ENCODE results near the gene LAGE3. TPM values are rescaled to one million over a fixed set of nuclear protein-coding genes. Genes with fewer than 3 reads are reported as not detected.

The LAGE3 gene
- 18.0 TPM for total RNA-seq
- long read RNA-seq, transcript LAGE3-201 (3 exons, 949 nt), result major isoform, 26 of 30 reads
- long read RNA-seq, partial matches to known transcripts, result 1 of 30 reads
- long read RNA-seq, other reads (novel, unspliced or antisense), result 3 of 30 reads

- Histone ChIP-seq H3K27me3 (ENCODE audit: low read depth) (no peaks in the 10 kb centered on the region), H3K4me3 (peak within 1 kb of the TSS; percentile 67), H3K36me3 (no peaks in the 10 kb centered on the region), H3K4me1 (peaks cover 11% of the 10 kb centered on the region), H3K27ac (replicated peaks) (peak within 1 kb of the TSS; percentile 91), H3K9me3 (replicated peaks) (no peaks in the 10 kb centered on the region)
- intact Hi-C loops (cut with micrococcal nuclease), result no loop called here
- DNase-seq, result peak; percentile 92
- TF ChIP-seq CTCF (IDR thresholded peaks at IDR 0.05; ENCODE audit: borderline replicate concordance), result no peak
Measured at GRCh38 chrX:154478728-154479622, at the start of gene LAGE3. Gene LAGE3 (minus strand): TSS chrX:154479281. CDS start chrX:154478915, 366 bp downstream.

GRCh38 chrX:154526901-154527675 lies 48.0 kb upstream of the LAGE3 start:
- intact Hi-C loops (cut with micrococcal nuclease), result no loop called here
- DNase-seq, result peak; percentile 78
- peak overlapping the region; percentile 87 for H3K27ac ChIP-seq (replicated peaks)
- H3K27me3 ChIP-seq (ENCODE audit: low read depth), result no peaks in the 10 kb centered on the region
- H3K4me1 ChIP-seq, result peaks cover 5% of the 10 kb centered on the region
- no peaks in the 10 kb centered on the region for H3K36me3 ChIP-seq
- TF ChIP-seq CTCF (IDR thresholded peaks at IDR 0.05; ENCODE audit: borderline replicate concordance), result peak; percentile 67
- no peaks in the 10 kb centered on the region for H3K9me3 ChIP-seq (replicated peaks)
- H3K4me3 ChIP-seq, result peak overlapping the region; percentile 57

GRCh38 chrX:154525606-154526490 lies 46.8 kb upstream of the LAGE3 start:
- intact Hi-C loops (cut with micrococcal nuclease), result no loop called here
- Histone ChIP-seq H3K4me3 (no peak overlapping the region), H3K27ac (replicated peaks) (no peak overlapping the region), H3K4me1 (peaks cover 5% of the 10 kb centered on the region), H3K9me3 (replicated peaks) (no peaks in the 10 kb centered on the region), H3K27me3 (ENCODE audit: low read depth) (no peaks in the 10 kb centered on the region), H3K36me3 (no peaks in the 10 kb centered on the region)
- no peak for DNase-seq
- TF ChIP-seq CTCF (IDR thresholded peaks at IDR 0.05; ENCODE audit: borderline replicate concordance), result no peak

- H3K27ac ChIP-seq (replicated peaks), result no peak overlapping the region
- no peak for DNase-seq
- intact Hi-C loops (cut with micrococcal nuclease), result no loop called here
- H3K9me3 ChIP-seq (replicated peaks), result no peaks in the 10 kb centered on the region
- TF ChIP-seq CTCF (IDR thresholded peaks at IDR 0.05; ENCODE audit: borderline replicate concordance), result no peak
- H3K27me3 ChIP-seq (ENCODE audit: low read depth), result no peaks in the 10 kb centered on the region
- H3K4me1 ChIP-seq, result peaks cover 22% of the 10 kb centered on the region
- no peaks in the 10 kb centered on the region for H3K36me3 ChIP-seq
- H3K4me3 ChIP-seq, result no peak overlapping the region
Measured at GRCh38 chrX:154519389-154519788, 40.3 kb upstream of the LAGE3 start.

Measured in left ventricle myocardium inferior (tissue), 1 donor.